ENCODE measurements around the gene ADGRB2. TPM values are rescaled to one million over a fixed set of nuclear protein-coding genes. Genes with fewer than 3 reads are reported as not detected.

ADGRB2 gene
- total RNA-seq, 1 donor = 7.9 TPM

DNA sequence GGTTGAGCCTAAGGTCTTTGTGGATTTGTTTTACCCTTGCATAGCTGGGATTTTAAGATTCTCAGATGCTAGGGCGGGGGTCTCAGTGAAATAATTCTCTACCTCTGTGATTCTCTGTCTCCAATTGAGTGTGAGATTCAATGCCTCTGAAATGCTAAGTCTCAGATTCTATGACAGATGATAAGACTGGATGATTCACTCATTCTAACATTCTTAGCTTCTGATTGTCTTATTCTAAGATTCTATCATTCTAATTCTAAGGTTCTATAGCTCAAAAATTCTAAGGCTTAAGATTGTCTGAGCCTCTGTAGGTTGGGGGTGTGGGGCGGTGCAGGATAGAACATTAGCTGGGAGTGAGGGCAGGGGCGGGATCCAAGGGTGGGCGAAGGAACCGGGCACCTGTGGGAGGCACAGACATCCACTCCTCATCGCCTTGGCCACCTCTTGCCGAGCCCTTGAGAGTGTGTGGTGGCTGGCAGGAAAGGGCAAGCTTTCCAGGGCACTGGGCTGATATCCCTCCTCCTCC lies 29.5 kb downstream of the ADGRB2 start:
- no peak for DNase-seq (ENCODE audit: low read depth)
- TF ChIP-seq, protein P1, sequence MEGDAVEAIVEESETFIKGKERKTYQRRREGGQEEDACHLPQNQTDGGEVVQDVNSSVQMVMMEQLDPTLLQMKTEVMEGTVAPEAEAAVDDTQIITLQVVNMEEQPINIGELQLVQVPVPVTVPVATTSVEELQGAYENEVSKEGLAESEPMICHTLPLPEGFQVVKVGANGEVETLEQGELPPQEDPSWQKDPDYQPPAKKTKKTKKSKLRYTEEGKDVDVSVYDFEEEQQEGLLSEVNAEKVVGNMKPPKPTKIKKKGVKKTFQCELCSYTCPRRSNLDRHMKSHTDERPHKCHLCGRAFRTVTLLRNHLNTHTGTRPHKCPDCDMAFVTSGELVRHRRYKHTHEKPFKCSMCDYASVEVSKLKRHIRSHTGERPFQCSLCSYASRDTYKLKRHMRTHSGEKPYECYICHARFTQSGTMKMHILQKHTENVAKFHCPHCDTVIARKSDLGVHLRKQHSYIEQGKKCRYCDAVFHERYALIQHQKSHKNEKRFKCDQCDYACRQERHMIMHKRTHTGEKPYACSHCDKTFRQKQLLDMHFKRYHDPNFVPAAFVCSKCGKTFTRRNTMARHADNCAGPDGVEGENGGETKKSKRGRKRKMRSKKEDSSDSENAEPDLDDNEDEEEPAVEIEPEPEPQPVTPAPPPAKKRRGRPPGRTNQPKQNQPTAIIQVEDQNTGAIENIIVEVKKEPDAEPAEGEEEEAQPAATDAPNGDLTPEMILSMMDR (IDR thresholded peaks at IDR 0.05; ENCODE audit: insufficient read depth, low read length) = no peak
- H3K4me3 ChIP-seq (ENCODE audit: low read depth, low read length) = no peak overlapping the region

DNA sequence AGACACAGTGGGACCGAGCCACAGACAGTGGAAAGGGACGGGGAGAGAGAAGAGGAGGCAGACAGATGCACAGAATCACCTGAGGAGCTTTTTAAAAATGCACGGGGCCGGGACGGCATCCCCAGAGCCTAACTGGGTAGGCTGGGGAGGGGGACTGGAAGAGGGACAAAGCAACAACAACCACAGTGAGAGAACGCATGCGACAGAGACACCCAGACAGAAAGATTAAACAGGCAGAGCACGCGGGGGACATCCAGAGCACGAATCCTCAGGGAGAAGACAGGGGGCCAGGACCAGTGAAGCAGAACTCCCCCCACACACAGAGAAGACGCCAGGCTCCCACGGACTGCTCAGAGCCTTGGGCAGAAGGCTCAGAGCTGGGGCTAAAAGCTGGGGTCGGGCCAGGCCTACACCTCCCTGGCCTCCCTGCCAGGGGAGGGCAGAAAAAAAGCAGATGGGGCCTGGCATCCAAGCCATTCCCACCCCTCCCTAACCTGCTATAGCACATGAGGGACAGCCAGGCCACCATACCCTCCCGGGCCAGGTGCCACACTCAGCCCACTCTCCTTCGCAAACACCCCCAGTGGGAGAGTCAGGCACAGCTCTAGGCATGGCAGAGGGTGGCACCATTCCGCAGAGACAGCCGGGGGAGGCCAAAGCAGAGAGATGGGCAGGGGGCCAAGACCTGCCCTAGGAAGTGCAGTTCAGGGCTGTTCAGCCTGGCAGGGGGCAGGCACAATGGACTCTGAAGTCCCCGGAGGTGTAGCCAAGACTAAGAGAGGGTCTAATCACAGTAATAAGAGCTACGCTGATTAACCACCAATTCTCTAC lies 30.5 kb downstream of the ADGRB2 start:
- no peak overlapping the region for H3K4me3 ChIP-seq (ENCODE audit: low read depth, low read length)
- TF ChIP-seq, protein P1 (IDR thresholded peaks at IDR 0.05; ENCODE audit: insufficient read depth, low read length) = no peak
- DNase-seq (ENCODE audit: low read depth) = no peak

DNA sequence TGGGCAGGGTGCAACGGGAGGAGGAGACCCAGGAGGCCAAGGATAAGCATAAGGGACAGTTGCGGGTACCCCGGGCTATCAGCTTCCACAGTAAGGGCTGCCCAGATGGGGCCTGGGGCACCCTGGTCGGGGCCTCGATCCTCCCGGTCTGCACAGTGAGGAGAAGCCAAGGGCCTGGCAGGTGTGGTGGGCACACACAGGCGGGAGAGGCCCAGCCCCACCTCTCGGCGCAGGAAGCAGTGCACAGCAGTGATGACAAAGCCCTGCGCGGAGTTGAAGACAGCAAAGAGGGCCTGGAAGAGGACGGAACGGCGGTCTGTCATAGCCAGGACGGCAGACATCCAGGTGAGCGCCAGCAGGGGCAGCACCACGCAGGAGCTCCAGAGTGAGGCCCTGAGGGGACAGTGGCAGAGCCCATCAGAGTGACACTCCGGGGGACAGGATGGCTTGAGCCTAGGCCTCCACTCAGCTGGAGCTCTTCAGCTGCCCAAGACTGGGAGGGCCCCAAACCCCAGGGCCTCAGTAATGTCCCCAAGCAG lies 31.3 kb downstream of the ADGRB2 start:
- DNase-seq (ENCODE audit: low read depth) = no peak
- no peak overlapping the region for H3K4me3 ChIP-seq (ENCODE audit: low read depth, low read length)
- TF ChIP-seq, protein P1 (IDR thresholded peaks at IDR 0.05; ENCODE audit: insufficient read depth, low read length) = no peak

DNA sequence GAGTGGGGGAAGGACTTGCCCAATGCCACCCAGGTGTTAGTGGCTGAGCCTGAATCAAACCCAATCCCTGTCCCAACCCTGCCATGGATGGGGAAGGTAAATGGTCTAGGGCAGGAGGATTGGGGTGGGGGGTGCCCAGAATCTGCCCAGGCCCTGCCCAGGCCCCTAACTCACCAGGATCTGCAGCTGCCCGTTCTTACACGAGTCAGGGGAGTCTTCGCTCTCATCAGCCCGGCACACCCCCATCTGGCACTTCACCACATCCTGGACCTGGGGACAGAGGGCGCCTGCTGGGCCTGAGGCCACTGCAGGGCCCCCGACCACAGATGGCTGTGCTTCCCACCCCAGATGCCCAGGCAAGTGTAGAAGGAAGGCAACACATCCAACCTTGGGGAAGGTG lies 31.8 kb downstream of the ADGRB2 start:
- H3K4me3 ChIP-seq (ENCODE audit: low read depth, low read length) = no peak overlapping the region
- TF ChIP-seq, protein P1 (IDR thresholded peaks at IDR 0.05; ENCODE audit: insufficient read depth, low read length) = no peak
- no peak for DNase-seq (ENCODE audit: low read depth)

DNA sequence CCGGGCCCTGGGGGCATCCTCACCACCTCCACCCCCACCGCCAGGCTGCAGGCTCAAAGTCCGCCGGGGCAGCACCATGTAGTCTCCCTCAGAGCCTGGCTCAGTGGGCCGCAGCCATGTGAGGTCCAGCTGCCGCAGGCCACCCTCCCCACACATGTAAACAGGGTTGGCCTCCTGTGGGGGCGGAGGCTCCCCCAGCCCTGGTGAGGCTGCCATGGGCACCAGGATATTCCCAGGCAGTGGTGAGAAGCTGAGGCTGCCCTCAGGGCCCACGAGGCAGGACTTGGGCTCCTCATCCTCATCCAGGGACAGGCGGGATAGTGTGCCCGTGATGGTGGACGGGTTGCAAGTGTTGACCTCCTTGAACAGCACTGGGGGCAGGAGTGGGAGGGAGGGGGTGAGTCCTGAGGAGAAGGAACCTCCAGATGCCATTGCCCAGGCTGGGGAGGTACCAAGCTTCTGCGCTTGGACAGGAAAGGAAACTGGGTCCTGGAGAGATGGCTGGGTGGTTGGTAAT lies 33.0 kb downstream of the ADGRB2 start:
- no peak for DNase-seq (ENCODE audit: low read depth)
- no peak overlapping the region for H3K4me3 ChIP-seq (ENCODE audit: low read depth, low read length)
- TF ChIP-seq, protein P1 (IDR thresholded peaks at IDR 0.05; ENCODE audit: insufficient read depth, low read length) = no peak

DNA sequence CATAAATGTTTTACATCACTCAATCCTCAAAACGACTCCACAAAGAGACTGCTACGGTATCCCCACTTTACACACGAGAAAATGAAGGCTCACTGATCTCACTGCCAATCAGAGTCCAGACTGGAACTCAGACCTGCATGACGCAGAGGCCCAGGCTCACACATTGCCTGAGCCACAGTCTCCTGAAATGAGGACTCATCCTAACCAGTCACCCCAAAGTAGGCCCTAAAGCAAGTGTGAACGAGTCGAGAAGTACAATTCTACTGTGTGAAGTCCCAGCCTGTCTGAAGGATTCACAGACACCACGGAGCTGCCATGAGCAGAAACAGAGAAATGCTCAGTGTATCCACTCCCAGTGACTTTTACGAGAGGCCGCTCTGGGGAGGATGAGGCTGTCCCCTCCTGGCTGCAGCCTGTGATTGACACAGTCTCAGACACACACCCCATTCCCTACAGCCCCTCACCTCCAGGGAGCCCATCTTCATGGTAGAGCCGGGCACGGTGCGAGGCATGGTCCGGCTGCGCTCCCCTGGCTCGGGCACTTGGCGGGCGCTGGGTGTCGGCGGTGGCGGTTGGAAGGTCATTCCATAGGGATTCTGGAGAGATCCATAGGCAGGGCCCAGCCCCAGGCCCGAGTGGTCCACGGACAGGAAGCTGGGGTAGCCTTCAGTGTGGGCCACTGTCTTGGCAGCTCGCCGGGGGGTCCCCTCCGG lies 33.6 kb downstream of the ADGRB2 start:
- H3K4me3 ChIP-seq (ENCODE audit: low read depth, low read length) = no peak overlapping the region
- no peak for DNase-seq (ENCODE audit: low read depth)
- TF ChIP-seq, protein P1 (IDR thresholded peaks at IDR 0.05; ENCODE audit: insufficient read depth, low read length) = no peak
